HEK293T (cell line): ENCODE results near the gene CEP192.

Experiments
- FOXA1 ChIP-seq: fragments of 450-650 bp; IDR thresholded peaks from 2 replicates; pipeline ENCODE4 v1.6.1; 2016; ENCODE audit warnings: mild to moderate bottlenecking
- FOXM1 ChIP-seq: fragments of 450-650 bp; IDR thresholded peaks from 2 replicates; pipeline ENCODE4 v1.6.1; 2017; ENCODE audit warnings: mild to moderate bottlenecking, borderline replicate concordance
- L3MBTL2 ChIP-seq: fragments of 450-650 bp; conservative IDR thresholded peaks from 2 replicates; pipeline ENCODE4 v1.6.1; 2016; ENCODE audit warnings: mild to moderate bottlenecking
- NFRKB ChIP-seq: fragments of 450-650 bp; IDR thresholded peaks from 2 replicates; pipeline ENCODE4 v1.6.1; 2016; ENCODE audit warnings: mild to moderate bottlenecking, moderate library complexity
- SP1 ChIP-seq: fragments of 450-650 bp; IDR thresholded peaks from 2 replicates; pipeline ENCODE4 v1.6.1; 2017

- no peak for TF ChIP-seq FOXM1
- no peak for TF ChIP-seq SP1
- TF ChIP-seq NFRKB, result no peak
- no peak for TF ChIP-seq FOXA1
- TF ChIP-seq L3MBTL2, result no peak
These were observed 37.7 kb downstream of the CEP192 start for GRCh38 chr18:13028869-13029268.
